Osteocyte (in vitro differentiated cells): ENCODE measurements around the gene SMCO4. TPM values are rescaled to one million over a fixed set of nuclear protein-coding genes. Genes with fewer than 3 reads are reported as not detected.

Experiments
- DNase-seq: peaks from one replicate; pipeline ENCODE4 v3.0.0; 2021; ENCODE audit warnings: mixed read lengths; ENCODE audit not compliant: unreplicated experiment; ENCODE audit errors: extremely low spot score
- H3K27ac Mint-ChIP-seq: one replicate; pipeline ENCODE4 v1.8.0; 2021; ENCODE audit warnings: mild to moderate bottlenecking, mixed read lengths; ENCODE audit not compliant: unreplicated experiment
- H3K27me3 Mint-ChIP-seq: one replicate; pipeline ENCODE4 v1.8.0; 2021; ENCODE audit warnings: mixed read lengths; ENCODE audit not compliant: unreplicated experiment
- H3K36me3 Mint-ChIP-seq: one replicate; pipeline ENCODE4 v1.8.0; 2021; ENCODE audit warnings: mixed read lengths; ENCODE audit not compliant: unreplicated experiment
- H3K4me1 Mint-ChIP-seq: one replicate; pipeline ENCODE4 v1.8.0; 2021; ENCODE audit warnings: mixed read lengths; ENCODE audit not compliant: unreplicated experiment
- H3K4me3 Mint-ChIP-seq: one replicate; pipeline ENCODE4 v1.8.0; 2021; ENCODE audit warnings: mild to moderate bottlenecking, moderate library complexity, mixed read lengths; ENCODE audit not compliant: unreplicated experiment
- H3K9me3 Mint-ChIP-seq: one replicate; pipeline ENCODE4 v1.8.0; 2021; ENCODE audit warnings: mixed read lengths; ENCODE audit not compliant: unreplicated experiment
- CTCF ChIP-seq: fragments of 200-600 bp; sonication (generic); IDR thresholded peaks from 2 replicates; pipeline ENCODE4 v1.5.0; 2021; ENCODE audit warnings: antibody characterized with exemption, mild to moderate bottlenecking, moderate library complexity
- total RNA-seq: library from RNA; stranded (reverse); gene quantifications from 2 replicates; pipeline ENCODE4 v1.2.1, GENCODE V29; 2021

Gene SMCO4
- total RNA-seq, 1 donor from 2014 or later = 14.7 TPM

GRCh38 chr11:93507517-93507916 lies 35.7 kb downstream of the SMCO4 start:
- Mint-ChIP-seq H3K9me3 (peaks cover 8% of the 10 kb centered on the region), H3K4me1 (no peaks in the 10 kb centered on the region), H3K36me3 (no peaks in the 10 kb centered on the region), H3K27ac (no peak overlapping the region), H3K4me3 (no peak overlapping the region), H3K27me3 (no peaks in the 10 kb centered on the region)
- TF ChIP-seq CTCF = no peak
- DNase-seq = no peak

DNA sequence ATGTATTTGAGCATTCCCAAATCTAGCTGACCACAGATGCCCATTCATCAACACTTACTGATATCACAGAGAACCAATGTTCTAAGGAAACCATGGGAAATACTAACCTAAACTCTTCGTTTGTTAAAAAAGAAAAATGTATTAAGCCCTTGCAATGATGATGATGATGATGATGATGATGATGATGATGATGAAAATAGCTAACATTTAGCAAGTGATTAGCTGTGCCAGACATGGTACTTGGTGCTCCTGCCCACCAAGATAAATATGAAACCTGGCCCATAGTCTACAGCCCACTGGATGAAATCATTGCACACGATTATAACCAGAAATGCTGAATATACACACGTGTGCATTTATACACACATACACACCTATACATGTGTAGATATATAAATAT lies 37.5 kb downstream of the SMCO4 start:
- Mint-ChIP-seq H3K4me3 (no peak overlapping the region), H3K36me3 (no peaks in the 10 kb centered on the region), H3K9me3 (peaks cover 8% of the 10 kb centered on the region), H3K27me3 (no peaks in the 10 kb centered on the region), H3K4me1 (no peaks in the 10 kb centered on the region), H3K27ac (no peak overlapping the region)
- DNase-seq = no peak
- TF ChIP-seq CTCF = no peak

DNA sequence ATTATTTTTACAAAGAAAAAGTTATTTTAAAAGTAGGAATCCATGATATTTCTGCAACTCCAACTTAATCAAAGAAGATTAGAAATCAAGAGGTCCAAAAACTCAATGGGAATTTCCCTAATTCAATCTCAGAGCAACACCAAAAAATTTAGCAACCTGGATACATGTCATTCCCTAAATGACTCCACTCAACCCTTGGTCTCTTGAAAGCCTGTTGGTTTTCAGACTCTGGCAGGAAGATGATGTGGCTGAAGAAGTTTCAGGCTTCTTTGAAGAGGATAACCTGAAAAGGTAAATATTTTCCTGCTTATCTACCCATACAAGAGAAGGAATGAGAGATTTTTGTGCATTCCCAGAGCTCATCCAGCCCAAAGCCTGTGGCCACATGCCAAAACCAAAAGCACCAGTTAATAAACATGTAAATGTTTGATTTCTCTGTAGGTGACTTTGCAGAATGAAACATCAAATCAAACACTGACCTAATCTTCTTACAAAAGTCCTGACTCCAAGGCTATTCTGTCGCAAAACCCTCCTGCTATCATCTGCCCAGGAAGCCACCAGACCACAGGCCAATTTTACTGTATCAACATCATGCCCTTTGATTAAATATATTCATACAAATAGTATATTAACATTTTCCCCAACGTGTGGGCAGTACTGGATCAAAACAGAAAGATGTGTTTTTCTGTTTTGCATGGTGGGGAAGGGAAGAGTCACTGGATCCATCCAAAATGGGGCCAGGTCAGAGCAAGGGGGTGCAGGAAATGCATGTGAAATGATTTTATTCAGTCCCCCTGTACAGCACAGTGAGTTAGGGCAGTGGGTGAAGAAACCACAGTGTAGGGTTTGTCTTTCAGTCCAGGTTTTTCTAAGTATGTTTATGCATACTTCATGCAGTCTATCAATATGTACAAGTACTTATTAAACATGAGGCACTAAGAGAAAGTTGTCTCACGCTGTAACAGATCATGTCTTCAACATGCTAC lies 38.8 kb downstream of the SMCO4 start:
- no peak for DNase-seq
- Mint-ChIP-seq H3K27ac (no peak overlapping the region), H3K36me3 (peaks cover 5% of the 10 kb centered on the region), H3K4me3 (no peak overlapping the region), H3K27me3 (no peaks in the 10 kb centered on the region), H3K9me3 (peaks cover 3% of the 10 kb centered on the region), H3K4me1 (peaks cover 10% of the 10 kb centered on the region)
- TF ChIP-seq CTCF = no peak

DNA sequence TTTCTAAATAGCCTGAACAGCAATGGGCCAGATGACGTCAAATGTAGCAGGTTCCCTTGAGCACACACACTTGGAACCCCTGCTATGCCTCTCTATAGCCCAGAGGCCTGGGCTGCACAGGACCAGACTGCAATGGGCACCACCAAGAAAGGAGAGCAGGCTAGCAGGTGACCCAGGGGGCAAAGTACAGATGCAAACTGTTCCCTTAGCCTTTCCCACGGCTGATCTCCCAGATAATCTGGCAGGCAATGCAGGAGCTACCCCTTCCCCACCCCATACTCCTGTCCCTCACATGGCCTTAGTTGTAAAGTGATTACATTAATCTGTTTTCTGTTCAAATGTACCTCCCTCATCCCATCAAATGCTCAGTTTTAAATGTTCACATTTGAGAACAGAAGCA lies 41.3 kb downstream of the SMCO4 start:
- Mint-ChIP-seq H3K27me3 (no peaks in the 10 kb centered on the region), H3K4me1 (peaks cover 28% of the 10 kb centered on the region), H3K27ac (no peak overlapping the region), H3K36me3 (peaks cover 5% of the 10 kb centered on the region), H3K4me3 (no peak overlapping the region), H3K9me3 (no peaks in the 10 kb centered on the region)
- no peak for DNase-seq
- TF ChIP-seq CTCF = no peak

- H3K27me3 Mint-ChIP-seq = no peaks in the 10 kb centered on the region
- H3K27ac Mint-ChIP-seq = no peak overlapping the region
- peaks cover 5% of the 10 kb centered on the region for H3K36me3 Mint-ChIP-seq
- DNase-seq = no peak
- TF ChIP-seq CTCF = no peak
- H3K4me3 Mint-ChIP-seq = no peak overlapping the region
- H3K9me3 Mint-ChIP-seq = no peaks in the 10 kb centered on the region
- peaks cover 28% of the 10 kb centered on the region for H3K4me1 Mint-ChIP-seq
Observed at GRCh38 chr11:93500759-93501158, 42.4 kb downstream of the SMCO4 start.
